Measurements from ENCODE around the gene PREX1. TPM values are rescaled to one million over a fixed set of nuclear protein-coding genes. Genes with fewer than 3 reads are reported as not detected.

The PREX1 gene
- total RNA-seq, 1 donor from 2014 or later = 248 TPM

GRCh38 chr20:48801197-48801596 is 26.6 kb downstream of the PREX1 start:
- Mint-ChIP-seq H3K9me3 (ENCODE audit: unreplicated experiment) (no peaks in the 10 kb centered on the region), H3K27ac (ENCODE audit: unreplicated experiment) (no peak overlapping the region), H3K4me3 (ENCODE audit: unreplicated experiment) (peak overlapping the region; percentile 60), H3K4me1 (ENCODE audit: unreplicated experiment) (peaks cover 67% of the 10 kb centered on the region), H3K36me3 (ENCODE audit: low read depth, unreplicated experiment) (peaks cover 32% of the 10 kb centered on the region), H3K27me3 (ENCODE audit: unreplicated experiment) (peaks cover 15% of the 10 kb centered on the region)
- TF ChIP-seq CTCF (IDR thresholded peaks at IDR 0.05; ENCODE audit: unreplicated experiment) = no peak
- no peak for DNase-seq (ENCODE audit: low spot score)

- Mint-ChIP-seq H3K9me3 (ENCODE audit: unreplicated experiment) (no peaks in the 10 kb centered on the region), H3K4me3 (ENCODE audit: unreplicated experiment) (no peak overlapping the region), H3K27me3 (ENCODE audit: unreplicated experiment) (peaks cover 15% of the 10 kb centered on the region), H3K36me3 (ENCODE audit: low read depth, unreplicated experiment) (peaks cover 28% of the 10 kb centered on the region), H3K4me1 (ENCODE audit: unreplicated experiment) (peaks cover 67% of the 10 kb centered on the region), H3K27ac (ENCODE audit: unreplicated experiment) (no peak overlapping the region)
- TF ChIP-seq CTCF (IDR thresholded peaks at IDR 0.05; ENCODE audit: unreplicated experiment) = no peak
- no peak for DNase-seq (ENCODE audit: low spot score)
Observed at GRCh38 chr20:48800177-48800576, 27.6 kb downstream of the PREX1 start.

GRCh38 chr20:48799328-48800105 is 28.3 kb downstream of the PREX1 start:
- Mint-ChIP-seq H3K4me3 (ENCODE audit: unreplicated experiment) (no peak overlapping the region), H3K27ac (ENCODE audit: unreplicated experiment) (peak overlapping the region; percentile 64), H3K4me1 (ENCODE audit: unreplicated experiment) (peaks cover 65% of the 10 kb centered on the region), H3K36me3 (ENCODE audit: low read depth, unreplicated experiment) (peaks cover 22% of the 10 kb centered on the region), H3K27me3 (ENCODE audit: unreplicated experiment) (peaks cover 12% of the 10 kb centered on the region), H3K9me3 (ENCODE audit: unreplicated experiment) (no peaks in the 10 kb centered on the region)
- no peak for TF ChIP-seq CTCF (IDR thresholded peaks at IDR 0.05; ENCODE audit: unreplicated experiment)
- no peak for DNase-seq (ENCODE audit: low spot score)

GRCh38 chr20:48797850-48798747 is 29.7 kb downstream of the PREX1 start:
- Mint-ChIP-seq H3K4me1 (ENCODE audit: unreplicated experiment) (peaks cover 71% of the 10 kb centered on the region), H3K27me3 (ENCODE audit: unreplicated experiment) (peaks cover 8% of the 10 kb centered on the region), H3K36me3 (ENCODE audit: low read depth, unreplicated experiment) (peaks cover 20% of the 10 kb centered on the region), H3K27ac (ENCODE audit: unreplicated experiment) (peak overlapping the region; percentile 55), H3K9me3 (ENCODE audit: unreplicated experiment) (no peaks in the 10 kb centered on the region), H3K4me3 (ENCODE audit: unreplicated experiment) (peak overlapping the region; percentile 2)
- DNase-seq (ENCODE audit: low spot score) = no peak
- no peak for TF ChIP-seq CTCF (IDR thresholded peaks at IDR 0.05; ENCODE audit: unreplicated experiment)
